ENCODE measurements around the gene MTARC1.

- TF ChIP-seq CTCF (IDR thresholded peaks at IDR 0.05) (peak; percentile 46 to 84 (median 68)), POLR2A (IDR thresholded peaks at IDR 0.05) (no peak)
Measured at GRCh38 chr1:220775240-220775853, 11.4 kb upstream of the MTARC1 start.
